Caco-2 (cell line): ENCODE measurements around the gene PMPCA. TPM values are rescaled to one million over a fixed set of nuclear protein-coding genes. Genes with fewer than 3 reads are reported as not detected.

Experiments used
- BruUV-seq: library from RNA; stranded (reverse); fragments of 400-500 nt; replicated peaks from 2 replicates; lab custom pipeline; 2021; lab: Mats Ljungman, UMichigan
- CTCF ChIA-PET: fragments of 300-600 bp; sonication (Branson Sonifier 250); formaldehyde crosslinking; loops from one replicate; lab custom pipeline; 2022; ENCODE audit warnings: antibody characterized with exemption; lab: Charles Lee
- POLR2A ChIA-PET: fragments of 300-600 bp; sonication (Branson Sonifier 250); formaldehyde crosslinking; loops from one replicate; lab custom pipeline; 2022; ENCODE audit warnings: antibody characterized with exemption; lab: Charles Lee
- DNase-seq, 2 experiments: peaks; one replicate each; pipeline versions ENCODE4 v3.0.0 to v3.0.0-alpha.2; 2020 to 2022
- H3K27me3 ChIP-seq: replicated peaks from 2 replicates; pipeline ENCODE4 v1.6.0; 2011; ENCODE audit warnings: low read length; ENCODE audit not compliant: control insufficient read depth, insufficient read depth
- H3K36me3 ChIP-seq: 2 replicates; pipeline ENCODE4 v1.5.1; 2011; ENCODE audit warnings: low read length; ENCODE audit not compliant: control insufficient read depth, insufficient read depth
- H3K4me1 ChIP-seq: fragments of 250-450 bp; sonication (Bioruptor Pico); 2 replicates; pipeline ENCODE4 v1.5.1; 2020; ENCODE audit warnings: mild to moderate bottlenecking
- H3K4me3 ChIP-seq: 2 replicates; pipeline ENCODE4 v1.5.1; 2011; ENCODE audit warnings: low read depth, mild to moderate bottlenecking, control low read depth, low read length
- H3K9me3 ChIP-seq: fragments of 250-450 bp; sonication (Bioruptor Pico); 2 replicates; pipeline ENCODE4 v1.5.1; 2020; ENCODE audit warnings: mild to moderate bottlenecking, moderate library complexity
- H3K27ac Mint-ChIP-seq: one replicate; pipeline ENCODE4 v1.8.0; 2022; ENCODE audit warnings: mixed read lengths; ENCODE audit not compliant: unreplicated experiment
- H3K27me3 Mint-ChIP-seq: one replicate; pipeline ENCODE4 v1.8.0; 2022; ENCODE audit warnings: mixed read lengths; ENCODE audit not compliant: insufficient read depth, unreplicated experiment
- H3K36me3 Mint-ChIP-seq: one replicate; pipeline ENCODE4 v1.8.0; 2022; ENCODE audit warnings: mild to moderate bottlenecking, mixed read lengths; ENCODE audit not compliant: insufficient read depth, unreplicated experiment
- H3K4me1 Mint-ChIP-seq: one replicate; pipeline ENCODE4 v1.8.0; 2022; ENCODE audit warnings: low read depth, mixed read lengths; ENCODE audit not compliant: unreplicated experiment
- H3K4me3 Mint-ChIP-seq: one replicate; pipeline ENCODE4 v1.8.0; 2022; ENCODE audit warnings: mild to moderate bottlenecking, moderate library complexity, mixed read lengths; ENCODE audit not compliant: unreplicated experiment
- H3K9me3 Mint-ChIP-seq: one replicate; pipeline ENCODE4 v1.8.0; 2022; ENCODE audit warnings: mixed read lengths; ENCODE audit not compliant: unreplicated experiment
- CTCF ChIP-seq, 2 experiments: fragments of 200-600 bp in 1 of 2; IDR thresholded peaks; 1 replicate in 1 of 2; 2 replicates in 1 of 2; pipeline versions ENCODE4 v1.5.1 to v1.8.0; 2011 to 2022; ENCODE audit warnings: antibody characterized with exemption in 1 of 2, control low read depth in 1 of 2, inconsistent platforms in 1 of 2, low read depth in 1 of 2, low read length in 1 of 2, mild to moderate bottlenecking in 1 of 2, moderate library complexity in 1 of 2; ENCODE audit not compliant: insufficient read depth in 1 of 2, severe bottlenecking in 1 of 2, unreplicated experiment in 1 of 2
- intact Hi-C: fragments of 100-400 bp; cut with micrococcal nuclease; formaldehyde crosslinking; loops from one replicate; pipeline ENCODE4 v1.10.0; 2022; ENCODE audit not compliant: unreplicated experiment
- total RNA-seq: library from RNA; stranded (reverse); gene quantifications from 2 replicates; pipeline ENCODE4 v1.2.3, GENCODE V29; 2022

The PMPCA gene
- total RNA-seq, 1 experiment from 2014 or later = 91.5 TPM

- TF ChIP-seq CTCF (IDR thresholded peaks at IDR 0.05; ENCODE audit: insufficient read depth in 1 of 2, low read depth in 1 of 2, low read length in 1 of 2, severe bottlenecking in 1 of 2, unreplicated experiment in 1 of 2) = no peak
- peaks cover 8% of the 10 kb centered on the region for H3K4me1 ChIP-seq
- Mint-ChIP-seq H3K27ac (no peak overlapping the region), H3K4me1 (peaks cover 7% of the 10 kb centered on the region), H3K27me3 (no peaks in the 10 kb centered on the region), H3K9me3 (no peaks in the 10 kb centered on the region), H3K36me3 (peaks cover 25% of the 10 kb centered on the region), H3K4me3 (peak overlapping the region; percentile 17)
- BruUV-seq = no TSS peak
- DNase-seq = no peak
- H3K4me3 ChIP-seq = no peak overlapping the region
- intact Hi-C loops = no loop called here
- no peaks in the 10 kb centered on the region for H3K9me3 ChIP-seq
- CTCF ChIA-PET = interaction anchor here (0.6 kb wide), 1 partner anchor 182 kb away, joined by 3 read pairs; no protein-coding TSS in a partner anchor
- no peaks in the 10 kb centered on the region for H3K27me3 ChIP-seq
- no peaks in the 10 kb centered on the region for H3K36me3 ChIP-seq
- POLR2A ChIA-PET = no interaction called here
Measured at GRCh38 chr9:136436055-136436634, 25.7 kb downstream of the PMPCA start.

DNA sequence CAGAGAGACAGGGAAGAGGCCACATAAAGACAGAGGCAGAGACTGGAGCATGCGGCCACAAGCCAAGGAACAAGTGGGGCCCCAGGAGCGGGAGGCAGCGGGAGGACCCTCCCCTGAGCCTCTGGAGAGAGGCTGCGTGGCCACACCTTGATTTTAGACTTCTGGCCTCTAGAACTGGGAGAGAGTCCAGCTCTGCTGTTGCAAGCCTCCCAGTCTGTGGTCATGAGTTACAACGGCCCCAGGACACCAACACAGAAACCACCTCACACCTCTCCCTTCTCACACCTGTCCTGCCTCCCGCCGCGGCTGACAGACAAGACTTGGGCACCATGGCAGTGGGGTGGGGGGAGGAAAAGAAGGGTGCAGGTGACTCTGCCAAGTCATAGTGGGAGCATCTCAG lies 27.0 kb downstream of the PMPCA start:
- no peak for TF ChIP-seq CTCF (IDR thresholded peaks at IDR 0.05; ENCODE audit: insufficient read depth in 1 of 2, low read depth in 1 of 2, low read length in 1 of 2, severe bottlenecking in 1 of 2, unreplicated experiment in 1 of 2)
- H3K9me3 ChIP-seq = no peaks in the 10 kb centered on the region
- ChIA-PET POLR2A (no interaction called here), CTCF (no interaction called here)
- no peak overlapping the region for H3K4me3 ChIP-seq
- peaks cover 8% of the 10 kb centered on the region for H3K4me1 ChIP-seq
- no TSS peak for BruUV-seq
- H3K27me3 ChIP-seq = no peaks in the 10 kb centered on the region
- no peak overlapping the region for H3K27ac Mint-ChIP-seq
- H3K36me3 Mint-ChIP-seq = peaks cover 36% of the 10 kb centered on the region
- no peaks in the 10 kb centered on the region for H3K9me3 Mint-ChIP-seq
- H3K36me3 ChIP-seq = 0 out of 2 replicates have a peak, but pooled peaks cover 1% of the 10 kb centered on the region
- no peaks in the 10 kb centered on the region for H3K27me3 Mint-ChIP-seq
- no peak for DNase-seq
- H3K4me1 Mint-ChIP-seq = peaks cover 7% of the 10 kb centered on the region
- intact Hi-C loops = no loop called here
- peak overlapping the region; percentile 78 for H3K4me3 Mint-ChIP-seq

DNA sequence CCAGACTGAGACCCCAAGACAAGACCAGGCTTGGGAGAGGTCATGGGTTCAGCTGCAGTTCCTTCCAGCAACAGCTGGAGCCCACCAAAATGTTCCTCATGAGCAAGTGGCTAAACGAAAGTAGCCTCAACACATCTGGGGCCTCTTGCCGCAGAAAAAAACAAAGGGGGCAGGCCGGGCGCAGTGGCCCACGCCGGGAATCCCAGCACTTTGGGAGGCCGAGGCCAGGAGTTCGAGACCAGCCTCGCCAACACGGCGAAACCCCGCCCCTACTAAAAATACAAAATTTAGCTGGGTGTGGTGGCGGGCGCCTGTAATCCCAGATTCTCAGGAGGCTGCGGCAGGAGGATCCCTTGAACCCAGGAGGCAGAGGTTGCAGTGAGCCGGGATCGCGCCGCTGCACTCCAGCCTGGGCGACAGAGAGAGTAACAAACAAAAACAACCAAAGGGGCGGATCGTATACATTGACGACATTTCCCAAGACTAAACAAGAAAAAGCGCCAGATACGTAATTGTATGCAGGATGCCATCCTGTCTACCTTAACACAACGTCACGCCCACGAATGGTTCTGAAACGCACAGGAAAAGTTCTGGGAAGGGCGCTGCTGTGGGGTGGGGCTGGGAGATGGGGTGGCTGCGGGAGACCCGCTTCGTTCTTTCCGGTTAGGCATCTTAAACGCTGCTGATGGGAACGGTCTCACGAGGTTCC lies 27.5 kb downstream of the PMPCA start:
- H3K4me1 Mint-ChIP-seq = peaks cover 7% of the 10 kb centered on the region
- peak overlapping the region; percentile 96 for H3K4me3 ChIP-seq
- peaks cover 8% of the 10 kb centered on the region for H3K4me1 ChIP-seq
- H3K4me3 Mint-ChIP-seq = peak overlapping the region; percentile 78
- H3K27ac Mint-ChIP-seq = peak overlapping the region; percentile 48
- H3K27me3 Mint-ChIP-seq = no peaks in the 10 kb centered on the region
- TF ChIP-seq CTCF (IDR thresholded peaks at IDR 0.05; ENCODE audit: insufficient read depth in 1 of 2, low read depth in 1 of 2, low read length in 1 of 2, severe bottlenecking in 1 of 2, unreplicated experiment in 1 of 2) = no peak
- H3K36me3 Mint-ChIP-seq = peaks cover 36% of the 10 kb centered on the region
- ChIA-PET CTCF (interaction anchor here (0.7 to 1.1 kb wide), 4 partner anchors 27 to 75 kb away, joined by 4 to 5 read pairs (median 4); partner anchors contain the start of gene DNLZ), POLR2A (no interaction called here)
- no TSS peak for BruUV-seq
- H3K9me3 Mint-ChIP-seq = no peaks in the 10 kb centered on the region
- DNase-seq = no peak
- H3K27me3 ChIP-seq = no peaks in the 10 kb centered on the region
- 0 out of 2 replicates have a peak, but pooled peaks cover 1% of the 10 kb centered on the region for H3K36me3 ChIP-seq
- H3K9me3 ChIP-seq = no peaks in the 10 kb centered on the region
- intact Hi-C loops = no loop called here
